Peyer's patch (tissue), 4 donors: ENCODE results near the gene PCDHA5. TPM values are rescaled to one million over a fixed set of nuclear protein-coding genes. Genes with fewer than 3 reads are reported as not detected.
A peak's percentile ranks its signal among the peaks of the same experiment; 100 is the strongest.
"Not testable (repeated sequence)": the region's sequence is repeated elsewhere in the genome, so short reads cannot be mapped to it uniquely, and the experiment has no call there.

Source experiments
- DNase-seq, 3 donors: peaks; one replicate each; pipeline ENCODE4 v3.0.0-alpha.2; 2017 to 2019
- H3K27ac ChIP-seq, 4 donors: fragments of 200-600 bp; sonication (generic); one replicate each; pipeline ENCODE4 v1.5.1; 2016 to 2019
- H3K27me3 ChIP-seq, 2 donors: fragments of 200-600 bp; sonication (generic); one replicate each; pipeline ENCODE4 v1.5.1; 2019
- H3K36me3 ChIP-seq, 3 donors: fragments of 200-600 bp; sonication (generic); one replicate each; pipeline ENCODE4 v1.5.1; 2016 to 2019
- H3K4me1 ChIP-seq, 4 donors: fragments of 200-600 bp; sonication (generic); one replicate each; pipeline ENCODE4 v1.5.1; 2016 to 2019
- H3K4me3 ChIP-seq, 4 donors: fragments of 200-600 bp; sonication (generic); 1 replicate in 3 of 4; 2 replicates in 1 of 4; pipeline ENCODE4 v1.5.1; 2016 to 2019; ENCODE audit warnings: mild to moderate bottlenecking in 1 of 4
- H3K9me3 ChIP-seq, 4 donors: fragments of 200-600 bp; sonication (generic); one replicate each; pipeline ENCODE4 v1.5.1; 2016 to 2019; ENCODE audit warnings: mild to moderate bottlenecking in 1 of 4
- CTCF ChIP-seq, 6 experiments: fragments of 450-650 bp in 4 of 6; fragments of 200-600 bp in 2 of 6; sonication (generic) in 1 of 6; IDR thresholded peaks; one replicate each; pipeline ENCODE4 v1.5.1; 2017 to 2019; ENCODE audit warnings: antibody characterized with exemption in 6 of 6, mild to moderate bottlenecking in 3 of 6, moderate library complexity in 1 of 6
- POLR2A ChIP-seq, 2 donors: fragments of 450-650 bp; IDR thresholded peaks; one replicate each; pipeline ENCODE4 v1.5.1; 2017; ENCODE audit warnings: antibody characterized with exemption in 2 of 2, mild to moderate bottlenecking in 2 of 2, moderate library complexity in 2 of 2
- total RNA-seq, 4 donors: library from RNA; depleted of rRNA; stranded (reverse); fragments of >200 nt; gene quantifications; one replicate each; pipeline ENCODE4 v1.1.0, GENCODE V29; 2016

Gene PCDHA5
- total RNA-seq, 4 donors from 2014 or later, result 0.27 to 0.88 (median 0.38) TPM; not detected in 1

GRCh38 chr5:140794595-140795258 lies 26.7 kb upstream of the PCDHA5 start, which contains the start of gene PCDHA2:
Gene PCDHA2 (plus strand): TSS chr5:140794852.
- H3K36me3 ChIP-seq, result no peaks in the 10 kb centered on the region
- no peak within 1 kb of the TSS for H3K27ac ChIP-seq
- H3K9me3 ChIP-seq, result peaks cover 0 to 28% (median 5%) of the 10 kb centered on the region in 4 donors
- no peak for DNase-seq
- TF ChIP-seq CTCF (IDR thresholded peaks at IDR 0.05) (no peak), POLR2A (IDR thresholded peaks at IDR 0.05) (no peak)
- H3K4me3 ChIP-seq, result peak within 1 kb of the TSS in 1 of 4 donors; percentile 9
- no peaks in the 10 kb centered on the region for H3K27me3 ChIP-seq
- no peaks in the 10 kb centered on the region for H3K4me1 ChIP-seq

DNA sequence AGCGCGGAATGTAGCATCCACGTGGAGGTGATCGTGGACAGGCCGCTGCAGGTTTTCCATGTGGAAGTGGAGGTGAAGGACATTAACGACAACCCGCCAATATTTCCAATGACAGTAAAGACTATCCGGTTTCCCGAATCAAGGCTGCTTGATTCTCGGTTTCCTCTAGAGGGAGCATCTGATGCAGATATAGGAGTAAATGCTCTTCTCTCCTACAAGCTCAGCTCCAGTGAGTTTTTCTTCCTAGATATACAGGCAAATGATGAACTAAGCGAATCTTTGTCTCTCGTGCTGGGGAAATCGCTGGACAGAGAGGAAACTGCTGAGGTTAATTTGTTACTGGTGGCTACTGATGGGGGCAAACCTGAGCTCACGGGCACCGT lies 26.2 kb upstream of the PCDHA5 start:
- Histone ChIP-seq H3K27me3 (no peaks in the 10 kb centered on the region), H3K9me3 (peaks cover 0 to 28% (median 5%) of the 10 kb centered on the region in 4 donors), H3K4me1 (no peaks in the 10 kb centered on the region), H3K27ac (no peak overlapping the region), H3K4me3 (peak overlapping the region in 1 of 4 donors; percentile 9), H3K36me3 (no peaks in the 10 kb centered on the region)
- TF ChIP-seq POLR2A (IDR thresholded peaks at IDR 0.05), result no peak
- no peak for TF ChIP-seq CTCF (IDR thresholded peaks at IDR 0.05)
- no peak for DNase-seq

DNA sequence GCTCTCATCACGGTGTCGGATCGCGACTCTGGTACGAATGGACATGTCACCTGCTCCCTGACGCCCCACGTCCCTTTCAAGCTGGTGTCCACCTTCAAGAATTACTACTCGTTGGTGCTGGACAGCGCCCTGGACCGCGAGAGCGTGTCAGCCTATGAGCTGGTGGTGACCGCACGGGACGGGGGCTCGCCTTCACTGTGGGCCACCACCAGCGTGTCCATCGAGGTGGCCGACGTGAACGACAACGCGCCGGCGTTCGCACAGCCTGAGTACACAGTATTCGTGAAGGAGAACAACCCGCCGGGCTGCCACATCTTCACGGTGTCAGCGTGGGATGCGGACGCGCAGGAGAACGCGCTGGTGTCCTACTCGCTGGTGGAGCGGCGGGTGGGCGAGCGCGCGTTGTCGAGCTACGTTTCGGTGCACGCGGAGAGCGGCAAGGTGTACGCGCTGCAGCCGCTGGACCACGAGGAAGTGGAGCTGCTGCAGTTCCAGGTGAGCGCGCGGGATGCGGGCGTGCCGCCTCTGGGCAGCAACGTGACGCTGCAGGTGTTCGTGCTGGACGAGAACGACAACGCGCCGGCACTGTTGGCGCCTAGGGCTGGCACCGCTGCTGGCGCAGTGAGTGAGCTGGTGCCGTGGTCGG lies 25.2 kb upstream of the PCDHA5 start:
- not testable (repeated sequence) for DNase-seq, H3K27me3 ChIP-seq, H3K27ac ChIP-seq, H3K36me3 ChIP-seq, H3K4me3 ChIP-seq, H3K4me1 ChIP-seq
- peaks cover 0 to 33% (median 5%) of the 10 kb centered on the region in 4 donors for H3K9me3 ChIP-seq

DNA sequence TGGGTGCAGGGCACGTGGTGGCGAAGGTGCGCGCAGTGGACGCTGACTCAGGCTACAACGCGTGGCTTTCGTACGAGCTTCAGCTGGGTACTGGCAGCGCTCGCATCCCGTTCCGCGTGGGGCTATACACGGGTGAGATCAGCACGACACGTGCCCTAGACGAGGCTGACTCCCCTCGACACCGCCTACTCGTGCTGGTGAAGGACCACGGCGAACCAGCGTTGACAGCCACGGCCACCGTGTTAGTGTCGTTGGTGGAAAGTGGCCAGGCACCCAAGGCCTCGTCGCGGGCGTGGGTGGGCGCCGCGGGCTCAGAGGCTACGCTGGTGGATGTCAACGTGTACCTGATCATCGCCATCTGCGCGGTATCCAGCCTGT lies 24.7 kb upstream of the PCDHA5 start:
- no peaks in the 10 kb centered on the region for H3K27me3 ChIP-seq
- peaks cover 0 to 36% (median 5%) of the 10 kb centered on the region in 4 donors for H3K9me3 ChIP-seq
- TF ChIP-seq POLR2A (IDR thresholded peaks at IDR 0.05) (no peak), CTCF (IDR thresholded peaks at IDR 0.05) (no peak)

GRCh38 chr5:140800816-140801493 lies 20.5 kb upstream of the PCDHA5 start, which contains the start of gene PCDHA3:
Gene PCDHA3 (plus strand): TSS chr5:140801057.
- Histone ChIP-seq H3K27me3 (no peaks in the 10 kb centered on the region), H3K36me3 (no peaks in the 10 kb centered on the region), H3K27ac (no peak within 1 kb of the TSS), H3K4me1 (no peaks in the 10 kb centered on the region), H3K9me3 (peaks cover 0 to 33% (median 5%) of the 10 kb centered on the region in 4 donors), H3K4me3 (peak within 1 kb of the TSS in 2 of 4 donors; percentile 18 to 35)
- TF ChIP-seq CTCF (IDR thresholded peaks at IDR 0.05) (peak in 1 of 6 experiments; percentile 7), POLR2A (IDR thresholded peaks at IDR 0.05) (no peak)
- no peak for DNase-seq

More for the DNA sequence above, 24.7 kb upstream of the PCDHA5 start:
- Histone ChIP-seq H3K4me1 (no peaks in the 10 kb centered on the region), H3K4me3 (no peak overlapping the region), H3K27ac (no peak overlapping the region), H3K36me3 (no peaks in the 10 kb centered on the region)
- no peak for DNase-seq

DNA sequence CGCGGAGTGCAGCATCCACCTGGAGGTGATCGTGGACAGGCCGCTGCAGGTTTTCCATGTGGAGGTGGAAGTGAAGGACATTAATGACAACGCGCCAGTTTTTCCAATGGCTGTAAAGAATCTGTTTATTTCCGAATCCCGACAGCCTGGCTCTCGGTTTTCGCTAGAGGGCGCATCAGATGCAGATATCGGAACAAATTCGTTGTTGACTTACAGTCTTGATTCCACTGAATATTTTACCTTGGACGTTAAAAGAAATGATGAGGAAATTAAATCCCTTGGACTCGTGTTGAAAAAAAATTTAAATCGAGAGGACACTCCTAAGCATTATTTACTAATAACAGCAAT lies 19.9 kb upstream of the PCDHA5 start:
- TF ChIP-seq POLR2A (IDR thresholded peaks at IDR 0.05) (no peak), CTCF (IDR thresholded peaks at IDR 0.05) (peak in 1 of 6 experiments; percentile 16)
- Histone ChIP-seq H3K4me1 (no peaks in the 10 kb centered on the region), H3K27ac (no peak overlapping the region), H3K36me3 (no peaks in the 10 kb centered on the region), H3K4me3 (peak overlapping the region in 2 of 4 donors; percentile 18 to 35), H3K9me3 (peaks cover 0 to 28% (median 3%) of the 10 kb centered on the region in 4 donors), H3K27me3 (no peaks in the 10 kb centered on the region)
- no peak for DNase-seq

DNA sequence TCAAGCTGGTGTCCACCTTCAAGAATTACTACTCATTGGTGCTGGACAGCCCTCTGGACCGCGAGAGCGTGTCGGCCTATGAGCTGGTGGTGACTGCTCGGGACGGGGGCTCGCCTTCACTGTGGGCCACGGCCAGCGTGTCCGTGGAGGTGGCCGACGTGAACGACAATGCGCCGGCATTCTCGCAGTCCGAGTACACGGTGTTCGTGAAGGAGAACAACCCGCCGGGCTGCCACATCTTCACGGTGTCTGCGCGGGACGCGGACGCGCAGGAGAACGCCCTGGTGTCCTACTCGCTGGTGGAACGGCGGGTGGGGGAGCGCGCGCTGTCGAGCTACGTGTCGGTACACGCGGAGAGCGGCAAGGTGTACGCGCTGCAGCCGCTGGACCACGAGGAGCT lies 19.0 kb upstream of the PCDHA5 start:
- not testable (repeated sequence) for H3K4me3 ChIP-seq, H3K4me1 ChIP-seq, H3K36me3 ChIP-seq, DNase-seq, H3K27ac ChIP-seq, H3K27me3 ChIP-seq
- peaks cover 0 to 25% (median 0%) of the 10 kb centered on the region in 4 donors for H3K9me3 ChIP-seq
